Testis (tissue), 2 donors: Measurements from ENCODE around the gene TNIP3.

Source experiments
- POLR2A ChIP-seq: fragments of 450-650 bp; IDR thresholded peaks from one replicate; pipeline ENCODE4 v1.6.1; 2017; ENCODE audit warnings: antibody characterized with exemption, mild to moderate bottlenecking, moderate library complexity
- TF ChIP-seq, protein P1 (sequence below), 3 experiments: fragments of 450-650 bp in 2 of 3; fragments of 200-600 bp in 1 of 3; sonication (generic) in 1 of 3; IDR thresholded peaks; one replicate each; pipeline ENCODE4 v1.5.1; 2016 to 2019; ENCODE audit warnings: antibody characterized with exemption in 3 of 3, mild to moderate bottlenecking in 2 of 3, moderate library complexity in 1 of 3

DNA sequence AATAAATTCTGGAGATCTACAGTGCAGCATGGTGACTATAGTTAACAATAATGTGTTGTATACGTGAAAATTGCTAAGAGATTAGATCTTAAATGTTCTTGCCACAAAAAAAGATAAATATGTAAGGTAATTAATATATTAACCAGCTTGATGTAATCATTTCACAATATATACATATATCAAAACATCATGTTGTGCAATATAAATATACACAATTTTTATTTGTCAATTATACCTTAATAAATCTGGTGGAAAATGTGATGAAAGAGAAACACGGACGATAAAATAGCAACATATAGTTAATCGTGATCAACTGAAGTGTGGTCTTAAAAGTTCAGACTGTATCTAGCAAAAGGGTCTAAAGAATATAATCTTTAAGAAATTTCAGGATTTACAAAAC, 75.3 kb downstream of the TNIP3 start:
- TF ChIP-seq, protein P1, sequence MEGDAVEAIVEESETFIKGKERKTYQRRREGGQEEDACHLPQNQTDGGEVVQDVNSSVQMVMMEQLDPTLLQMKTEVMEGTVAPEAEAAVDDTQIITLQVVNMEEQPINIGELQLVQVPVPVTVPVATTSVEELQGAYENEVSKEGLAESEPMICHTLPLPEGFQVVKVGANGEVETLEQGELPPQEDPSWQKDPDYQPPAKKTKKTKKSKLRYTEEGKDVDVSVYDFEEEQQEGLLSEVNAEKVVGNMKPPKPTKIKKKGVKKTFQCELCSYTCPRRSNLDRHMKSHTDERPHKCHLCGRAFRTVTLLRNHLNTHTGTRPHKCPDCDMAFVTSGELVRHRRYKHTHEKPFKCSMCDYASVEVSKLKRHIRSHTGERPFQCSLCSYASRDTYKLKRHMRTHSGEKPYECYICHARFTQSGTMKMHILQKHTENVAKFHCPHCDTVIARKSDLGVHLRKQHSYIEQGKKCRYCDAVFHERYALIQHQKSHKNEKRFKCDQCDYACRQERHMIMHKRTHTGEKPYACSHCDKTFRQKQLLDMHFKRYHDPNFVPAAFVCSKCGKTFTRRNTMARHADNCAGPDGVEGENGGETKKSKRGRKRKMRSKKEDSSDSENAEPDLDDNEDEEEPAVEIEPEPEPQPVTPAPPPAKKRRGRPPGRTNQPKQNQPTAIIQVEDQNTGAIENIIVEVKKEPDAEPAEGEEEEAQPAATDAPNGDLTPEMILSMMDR (IDR thresholded peaks at IDR 0.05): no peak
- TF ChIP-seq POLR2A: no peak
